ENCODE data around the gene CFD. TPM values are rescaled to one million over a fixed set of nuclear protein-coding genes. Genes with fewer than 3 reads are reported as not detected.
A peak's percentile ranks its signal among the peaks of the same experiment; 100 is the strongest.

CFD gene
- total RNA-seq, 1 donor: 19.9 TPM

DNA sequence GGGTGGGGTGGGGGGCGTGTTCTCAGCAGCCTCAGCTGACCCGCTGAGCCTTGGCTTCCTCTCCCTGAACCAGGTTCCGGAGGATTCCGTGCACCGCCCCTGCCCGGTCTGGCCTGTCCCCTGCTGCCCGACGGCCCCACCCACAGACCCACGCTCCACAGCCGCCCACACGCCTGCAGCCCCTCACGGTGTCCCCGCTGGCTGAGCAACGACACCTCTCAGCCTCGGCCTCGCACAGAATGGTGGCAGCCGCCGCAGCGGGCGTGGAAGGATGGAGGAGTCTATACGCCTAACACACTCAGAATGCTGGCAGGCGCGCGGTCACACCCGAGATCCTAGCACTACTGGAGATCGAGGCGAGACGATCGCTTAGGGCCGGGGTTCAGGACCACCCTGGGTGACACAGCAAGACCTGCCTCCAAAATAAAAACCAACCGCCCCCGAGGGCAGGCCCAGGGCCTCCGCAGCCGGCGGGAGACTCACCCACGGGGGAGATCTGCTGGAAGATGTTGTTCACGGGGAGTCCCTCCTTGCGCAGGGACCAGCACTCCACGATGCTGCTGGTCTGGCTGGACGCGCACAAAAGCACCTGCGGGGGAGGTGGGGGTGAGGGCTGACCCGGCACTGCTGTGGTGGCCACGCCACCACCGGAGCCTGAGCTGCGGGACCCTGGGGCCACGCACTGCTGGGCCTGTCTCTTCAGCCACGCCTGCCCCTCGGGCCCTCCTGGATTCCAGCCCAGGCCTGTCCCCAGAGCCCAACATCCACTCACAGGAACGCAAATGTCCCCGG is 25.2 kb downstream of the CFD start:
- Histone ChIP-seq H3K4me2 (ENCODE audit: insufficient read depth, low read length) (no peak overlapping the region), H3K79me2 (ENCODE audit: insufficient read depth, low read length) (peaks cover 4% of the 10 kb centered on the region), H4K20me1 (ENCODE audit: insufficient read depth, low read length) (no peaks in the 10 kb centered on the region), H3K27ac (ENCODE audit: low read depth, low read length) (no peak overlapping the region), H3K9me3 (ENCODE audit: low read depth, low read length) (no peaks in the 10 kb centered on the region), H3K4me1 (ENCODE audit: insufficient read depth, low read length) (no peaks in the 10 kb centered on the region), H3K27me3 (ENCODE audit: insufficient read depth, low read length) (no peaks in the 10 kb centered on the region), H2AFZ (ENCODE audit: low read length) (no peak overlapping the region), H3K4me3 (ENCODE audit: insufficient read depth, low read length) (no peak overlapping the region), H3K36me3 (ENCODE audit: insufficient read depth, low read length) (peaks cover 44% of the 10 kb centered on the region)
- TF ChIP-seq, protein P1, sequence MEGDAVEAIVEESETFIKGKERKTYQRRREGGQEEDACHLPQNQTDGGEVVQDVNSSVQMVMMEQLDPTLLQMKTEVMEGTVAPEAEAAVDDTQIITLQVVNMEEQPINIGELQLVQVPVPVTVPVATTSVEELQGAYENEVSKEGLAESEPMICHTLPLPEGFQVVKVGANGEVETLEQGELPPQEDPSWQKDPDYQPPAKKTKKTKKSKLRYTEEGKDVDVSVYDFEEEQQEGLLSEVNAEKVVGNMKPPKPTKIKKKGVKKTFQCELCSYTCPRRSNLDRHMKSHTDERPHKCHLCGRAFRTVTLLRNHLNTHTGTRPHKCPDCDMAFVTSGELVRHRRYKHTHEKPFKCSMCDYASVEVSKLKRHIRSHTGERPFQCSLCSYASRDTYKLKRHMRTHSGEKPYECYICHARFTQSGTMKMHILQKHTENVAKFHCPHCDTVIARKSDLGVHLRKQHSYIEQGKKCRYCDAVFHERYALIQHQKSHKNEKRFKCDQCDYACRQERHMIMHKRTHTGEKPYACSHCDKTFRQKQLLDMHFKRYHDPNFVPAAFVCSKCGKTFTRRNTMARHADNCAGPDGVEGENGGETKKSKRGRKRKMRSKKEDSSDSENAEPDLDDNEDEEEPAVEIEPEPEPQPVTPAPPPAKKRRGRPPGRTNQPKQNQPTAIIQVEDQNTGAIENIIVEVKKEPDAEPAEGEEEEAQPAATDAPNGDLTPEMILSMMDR (IDR thresholded peaks at IDR 0.05; ENCODE audit: extremely low read depth, low read depth, low read length): no peak
- DNase-seq (ENCODE audit: insufficient read length, low spot score, missing footprints): no peak

DNA sequence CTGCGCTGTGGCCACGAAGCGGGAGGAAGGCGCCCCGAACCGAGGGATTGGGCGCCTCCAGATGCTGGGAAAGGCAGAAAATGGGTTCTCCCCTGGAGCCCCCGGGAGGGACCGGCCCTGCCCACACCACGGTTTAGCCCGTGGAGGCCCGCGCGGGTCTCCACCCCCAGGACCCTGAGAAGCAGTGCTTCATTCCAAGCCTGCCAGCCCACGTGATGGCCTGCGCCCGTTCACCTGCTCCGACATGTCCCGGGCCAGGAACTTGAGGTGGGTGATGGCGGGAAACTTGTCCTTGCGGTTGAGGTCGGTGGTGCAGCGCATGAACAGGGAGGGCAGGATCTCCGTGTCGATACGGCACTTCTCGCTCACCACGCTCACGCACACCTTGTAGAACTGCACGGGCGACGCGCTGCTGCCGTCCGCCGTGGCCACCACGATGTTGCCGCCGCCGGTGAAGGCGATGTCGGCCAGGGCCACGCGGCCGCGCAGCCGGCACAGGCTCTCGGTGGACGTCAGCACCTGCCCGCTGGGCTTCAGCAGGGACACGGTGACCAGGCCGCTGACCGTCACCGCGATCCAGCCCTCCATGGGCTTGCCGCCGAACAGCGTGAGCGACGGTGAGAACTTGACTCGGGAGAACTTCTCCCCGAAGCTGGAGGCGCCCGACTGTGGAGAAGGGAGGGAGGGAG is 26.2 kb downstream of the CFD start:
- no peaks in the 10 kb centered on the region for H3K4me1 ChIP-seq (ENCODE audit: insufficient read depth, low read length)
- no peak for DNase-seq (ENCODE audit: insufficient read length, low spot score, missing footprints)
- no peak overlapping the region for H3K27ac ChIP-seq (ENCODE audit: low read depth, low read length)
- H2AFZ ChIP-seq (ENCODE audit: low read length): no peak overlapping the region
- H3K27me3 ChIP-seq (ENCODE audit: insufficient read depth, low read length): no peaks in the 10 kb centered on the region
- no peaks in the 10 kb centered on the region for H3K9me3 ChIP-seq (ENCODE audit: low read depth, low read length)
- no peak overlapping the region for H3K4me2 ChIP-seq (ENCODE audit: insufficient read depth, low read length)
- H3K36me3 ChIP-seq (ENCODE audit: insufficient read depth, low read length): peaks cover 44% of the 10 kb centered on the region
- peaks cover 4% of the 10 kb centered on the region for H4K20me1 ChIP-seq (ENCODE audit: insufficient read depth, low read length)
- no peak overlapping the region for H3K4me3 ChIP-seq (ENCODE audit: insufficient read depth, low read length)
- H3K79me2 ChIP-seq (ENCODE audit: insufficient read depth, low read length): peaks cover 8% of the 10 kb centered on the region
- TF ChIP-seq, protein P1 (IDR thresholded peaks at IDR 0.05; ENCODE audit: extremely low read depth, low read depth, low read length): no peak

DNA sequence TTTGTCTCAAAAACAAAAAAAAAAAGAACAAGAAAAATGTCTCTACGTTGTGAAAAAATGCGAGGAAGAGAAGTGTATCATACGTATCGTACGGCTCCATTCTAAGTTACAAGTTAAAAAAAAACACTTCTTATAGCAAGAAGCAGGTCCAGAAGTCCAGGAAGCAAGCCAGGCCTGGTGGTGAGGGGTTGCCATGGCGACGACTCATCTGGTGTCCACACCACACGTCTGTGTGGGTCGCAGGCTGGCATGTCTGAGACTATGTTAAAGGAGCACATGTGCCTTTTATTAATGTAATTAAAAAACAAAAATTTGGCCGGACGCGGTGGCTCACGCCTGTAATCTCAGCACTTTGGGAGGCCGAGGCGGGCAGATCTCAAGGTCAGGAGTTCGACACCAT is 27.6 kb downstream of the CFD start:
- H2AFZ ChIP-seq (ENCODE audit: low read length): no peak overlapping the region
- DNase-seq (ENCODE audit: insufficient read length, low spot score, missing footprints): peak; percentile 95
- no peak overlapping the region for H3K4me3 ChIP-seq (ENCODE audit: insufficient read depth, low read length)
- peaks cover 20% of the 10 kb centered on the region for H3K79me2 ChIP-seq (ENCODE audit: insufficient read depth, low read length)
- H3K27ac ChIP-seq (ENCODE audit: low read depth, low read length): no peak overlapping the region
- H3K36me3 ChIP-seq (ENCODE audit: insufficient read depth, low read length): peaks cover 32% of the 10 kb centered on the region
- H3K27me3 ChIP-seq (ENCODE audit: insufficient read depth, low read length): no peaks in the 10 kb centered on the region
- H3K4me1 ChIP-seq (ENCODE audit: insufficient read depth, low read length): peaks cover 2% of the 10 kb centered on the region
- TF ChIP-seq, protein P1 (IDR thresholded peaks at IDR 0.05; ENCODE audit: extremely low read depth, low read depth, low read length): no peak
- H3K9me3 ChIP-seq (ENCODE audit: low read depth, low read length): no peaks in the 10 kb centered on the region
- peaks cover 4% of the 10 kb centered on the region for H4K20me1 ChIP-seq (ENCODE audit: insufficient read depth, low read length)
- H3K4me2 ChIP-seq (ENCODE audit: insufficient read depth, low read length): no peak overlapping the region

DNA sequence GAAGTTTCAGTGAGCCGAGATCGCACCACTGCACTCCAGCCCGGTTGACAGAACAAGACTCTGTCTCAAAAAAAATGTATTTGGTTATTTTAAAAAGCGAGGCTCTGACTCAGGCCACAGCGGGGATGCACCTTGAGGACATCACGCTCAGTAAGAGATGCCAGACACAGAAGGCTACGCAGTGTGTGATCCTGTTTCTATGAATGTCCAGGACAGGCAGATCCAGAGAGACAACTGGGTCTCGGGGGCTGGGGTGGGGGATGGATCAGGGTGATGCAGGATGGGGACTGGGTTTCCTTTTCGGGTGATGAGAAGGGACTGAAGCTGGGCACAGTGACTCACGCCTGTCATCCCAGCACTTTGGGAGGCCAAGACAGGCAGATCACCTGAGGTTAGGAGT is 28.1 kb downstream of the CFD start:
- Histone ChIP-seq H3K4me2 (ENCODE audit: insufficient read depth, low read length) (no peak overlapping the region), H3K27me3 (ENCODE audit: insufficient read depth, low read length) (no peaks in the 10 kb centered on the region), H3K4me1 (ENCODE audit: insufficient read depth, low read length) (peaks cover 5% of the 10 kb centered on the region), H3K79me2 (ENCODE audit: insufficient read depth, low read length) (peaks cover 25% of the 10 kb centered on the region), H3K36me3 (ENCODE audit: insufficient read depth, low read length) (peaks cover 29% of the 10 kb centered on the region), H4K20me1 (ENCODE audit: insufficient read depth, low read length) (peaks cover 4% of the 10 kb centered on the region), H2AFZ (ENCODE audit: low read length) (no peak overlapping the region), H3K9me3 (ENCODE audit: low read depth, low read length) (no peaks in the 10 kb centered on the region), H3K27ac (ENCODE audit: low read depth, low read length) (no peak overlapping the region), H3K4me3 (ENCODE audit: insufficient read depth, low read length) (no peak overlapping the region)
- TF ChIP-seq, protein P1 (IDR thresholded peaks at IDR 0.05; ENCODE audit: extremely low read depth, low read depth, low read length): no peak
- no peak for DNase-seq (ENCODE audit: insufficient read length, low spot score, missing footprints)

Measured in osteoblast (primary cell).